HFFc6 (cell line): Measurements from ENCODE around the gene MRPL54. TPM values are rescaled to one million over a fixed set of nuclear protein-coding genes. Genes with fewer than 3 reads are reported as not detected.

Experiments
- DNase-seq: peaks from one replicate; pipeline ENCODE4 v3.0.0-alpha.2; 2018
- H3K27ac Mint-ChIP-seq: 2 replicates; pipeline ENCODE4 v1.8.0; 2020; ENCODE audit warnings: mild to moderate bottlenecking, mixed read lengths
- H3K27me3 Mint-ChIP-seq: 2 replicates; pipeline ENCODE4 v1.8.0; 2021; ENCODE audit warnings: mild to moderate bottlenecking, moderate library complexity, mixed read lengths; ENCODE audit not compliant: insufficient read depth
- H3K36me3 Mint-ChIP-seq: 2 replicates; pipeline ENCODE4 v1.8.0; 2021; ENCODE audit warnings: low read depth, mixed read lengths
- H3K4me1 Mint-ChIP-seq: 2 replicates; pipeline ENCODE4 v1.8.0; 2020; ENCODE audit warnings: low read depth, mixed read lengths
- H3K4me3 Mint-ChIP-seq: 2 replicates; pipeline ENCODE4 v1.8.0; 2020; ENCODE audit warnings: mild to moderate bottlenecking, moderate library complexity, mixed read lengths
- H3K9me3 Mint-ChIP-seq: 2 replicates; pipeline ENCODE4 v1.8.0; 2020; ENCODE audit warnings: mild to moderate bottlenecking, mixed read lengths
- CTCF ChIP-seq: fragments of 200-600 bp; sonication (generic); IDR thresholded peaks from 2 replicates; pipeline ENCODE4 v1.5.0; 2021; ENCODE audit warnings: antibody characterized with exemption, mild to moderate bottlenecking
- total RNA-seq, 6 experiments: library from RNA; stranded (reverse); fragmentation: NEBNext Ultra II Directional; extraction: Animal tissue kit (Norgen Biotek cat#: 25700); gene quantifications; 2 replicates in 1 of 6; 3 replicates in 5 of 6; pipeline ENCODE4 v1.2.3, GENCODE V29; 2021

MRPL54 gene
- total RNA-seq, 6 experiments from 2014 or later, result 69.9 to 84.3 (median 77.9) TPM

- peaks cover 26% of the 10 kb centered on the region for H3K27me3 Mint-ChIP-seq
- no peaks in the 10 kb centered on the region for H3K4me1 Mint-ChIP-seq
- no peak for TF ChIP-seq CTCF
- H3K9me3 Mint-ChIP-seq, result peaks cover 21% of the 10 kb centered on the region
- H3K4me3 Mint-ChIP-seq, result no peak overlapping the region
- DNase-seq, result no peak
- H3K27ac Mint-ChIP-seq, result no peak overlapping the region
- peaks cover 6% of the 10 kb centered on the region; the same call in 1 of the 2 replicates for H3K36me3 Mint-ChIP-seq
Measured at GRCh38 chr19:3793799-3794198, 31.3 kb downstream of the MRPL54 start.

GRCh38 chr19:3796358-3796757 lies 33.9 kb downstream of the MRPL54 start:
- no peak overlapping the region for H3K27ac Mint-ChIP-seq
- no peak overlapping the region for H3K4me3 Mint-ChIP-seq
- H3K27me3 Mint-ChIP-seq, result peaks cover 26% of the 10 kb centered on the region
- TF ChIP-seq CTCF, result no peak
- peaks cover 6% of the 10 kb centered on the region; the same call in 1 of the 2 replicates for H3K36me3 Mint-ChIP-seq
- no peaks in the 10 kb centered on the region for H3K4me1 Mint-ChIP-seq
- peaks cover 12% of the 10 kb centered on the region for H3K9me3 Mint-ChIP-seq
- DNase-seq, result no peak

GRCh38 chr19:3798137-3798536 lies 35.7 kb downstream of the MRPL54 start:
- no peak for TF ChIP-seq CTCF

GRCh38 chr19:3800996-3801395 lies 38.5 kb downstream of the MRPL54 start:
- no peak overlapping the region for H3K27ac Mint-ChIP-seq
- no peaks in the 10 kb centered on the region for H3K4me1 Mint-ChIP-seq
- no peak for TF ChIP-seq CTCF
- peaks cover 36% of the 10 kb centered on the region for H3K27me3 Mint-ChIP-seq
- H3K9me3 Mint-ChIP-seq, result peaks cover 8% of the 10 kb centered on the region
- H3K4me3 Mint-ChIP-seq, result no peak overlapping the region
- H3K36me3 Mint-ChIP-seq, result peaks cover 6% of the 10 kb centered on the region; the same call in 1 of the 2 replicates
- no peak for DNase-seq

More at GRCh38 chr19:3798137-3798536, 35.7 kb downstream of the MRPL54 start:
- peaks cover 8% of the 10 kb centered on the region for H3K9me3 Mint-ChIP-seq
- no peak overlapping the region for H3K4me3 Mint-ChIP-seq
- H3K36me3 Mint-ChIP-seq, result peaks cover 6% of the 10 kb centered on the region; the same call in 1 of the 2 replicates
- no peak for DNase-seq
- peaks cover 34% of the 10 kb centered on the region for H3K27me3 Mint-ChIP-seq
- no peaks in the 10 kb centered on the region for H3K4me1 Mint-ChIP-seq
- H3K27ac Mint-ChIP-seq, result no peak overlapping the region

- Mint-ChIP-seq H3K27ac (no peak overlapping the region), H3K4me1 (no peaks in the 10 kb centered on the region), H3K4me3 (no peak overlapping the region), H3K36me3 (peaks cover 5% of the 10 kb centered on the region; the same call in 1 of the 2 replicates), H3K9me3 (peaks cover 5% of the 10 kb centered on the region), H3K27me3 (peaks cover 36% of the 10 kb centered on the region)
- DNase-seq, result no peak
- peak; percentile 71 for TF ChIP-seq CTCF
Measured at GRCh38 chr19:3801412-3802096, 39.1 kb downstream of the MRPL54 start.
